K562 (cell line): ENCODE data around the gene MYO16. TPM values are rescaled to one million over a fixed set of nuclear protein-coding genes. Genes with fewer than 3 reads are reported as not detected.

ENCODE experiments used
- ATAC-seq: fragments of 200-7000 bp; cut with Tn5 transposase; 3 replicates; pipeline ENCODE4 v1.9.1; 2020; ENCODE audit warnings: moderate library complexity
- BruUV-seq: library from RNA; stranded (reverse); fragments of 400-500 nt; replicated peaks from 2 replicates; lab custom pipeline; 2021; lab: Mats Ljungman, UMichigan
- CTCF ChIA-PET: fragments of 300-600 bp; formaldehyde crosslinking; extraction: SDS; loops from one replicate; lab custom pipeline; 2021; ENCODE audit warnings: low intra/inter-chr PET ratio; lab: Yijun Ruan, JAX
- POLR2A ChIA-PET: fragments of 300-600, 350-650 bp; sonication (Branson Sonifier 250); formaldehyde crosslinking; extraction: SDS; loops from one replicate; lab custom pipeline; 2021; ENCODE audit warnings: antibody characterized with exemption, inconsistent platforms; lab: Yijun Ruan, JAX
- DNase-seq, 4 experiments: peaks; one replicate each; pipeline versions ENCODE4 v3.0.0 to v3.0.0-alpha.2; 2011 to 2018; ENCODE audit warnings: low spot score in 3 of 4, mixed read lengths in 3 of 4; ENCODE audit errors: extremely low read depth in 1 of 4
- FAIRE-seq: peaks from 2 replicates; lab custom pipeline; 2011; peaks lifted over from hg19 to GRCh38; lab: Jason Lieb, UNC
- H2AFZ ChIP-seq: 2 replicates; pipeline ENCODE4 v1.6.0; 2011; ENCODE audit warnings: low read depth, low read length, control low read depth, inconsistent platforms
- H3K27ac ChIP-seq: fragments of 200-600 bp; 3 replicates; pipeline ENCODE4 v1.8.0; 2011; ENCODE audit warnings: low read depth, mild to moderate bottlenecking, control low read depth, inconsistent platforms, low read length, moderate library complexity, mixed read lengths; ENCODE audit errors: extremely low read depth
- H3K27me3 ChIP-seq, 2 experiments: fragments of 300-600 bp in 1 of 2; 2 replicates in 1 of 2; 3 replicates in 1 of 2; pipeline versions ENCODE4 v1.6.0 to v1.8.0; 2011; ENCODE audit warnings: inconsistent platforms in 2 of 2, low read length in 2 of 2, mild to moderate bottlenecking in 1 of 2, mixed read lengths in 1 of 2, moderate library complexity in 1 of 2; ENCODE audit not compliant: control insufficient read depth in 2 of 2, insufficient read depth in 2 of 2
- H3K36me3 ChIP-seq: fragments of 300-600 bp; 3 replicates; pipeline ENCODE4 v1.8.0; 2011; ENCODE audit warnings: mild to moderate bottlenecking, low read length, inconsistent platforms; ENCODE audit not compliant: control insufficient read depth, insufficient read depth
- H3K4me1 ChIP-seq, 2 experiments: fragments of 200-600 bp in 1 of 2; replicated peaks in 1 of 2; 2 replicates in 1 of 2; 3 replicates in 1 of 2; pipeline versions ENCODE4 v1.5.1 to v1.8.0; 2011; ENCODE audit warnings: inconsistent platforms in 2 of 2, low read length in 2 of 2, mild to moderate bottlenecking in 1 of 2, mixed read lengths in 1 of 2, moderate library complexity in 1 of 2; ENCODE audit not compliant: control insufficient read depth in 2 of 2, insufficient read depth in 2 of 2
- H3K4me2 ChIP-seq: 2 replicates; pipeline ENCODE4 v1.6.1; 2011; ENCODE audit warnings: low read length, control low read depth, inconsistent platforms, mixed read lengths; ENCODE audit not compliant: insufficient read depth
- H3K4me3 ChIP-seq: fragments of 200-600 bp; sonication (generic), shearing (Covaris generic); 2 replicates; pipeline ENCODE4 v1.5.1; 2016; ENCODE audit warnings: control low read depth, inconsistent platforms
- H3K79me2 ChIP-seq: fragments of 200-600 bp; 3 replicates; pipeline ENCODE4 v1.8.0; 2011; ENCODE audit warnings: low read length, inconsistent platforms; ENCODE audit not compliant: control insufficient read depth, insufficient read depth
- H3K9ac ChIP-seq, 2 experiments: 2 replicates each; pipeline versions ENCODE4 v1.6.0 to v1.6.1; 2011; ENCODE audit warnings: low read depth in 2 of 2, low read length in 2 of 2, control low read depth in 1 of 2, inconsistent platforms in 1 of 2, mild to moderate bottlenecking in 1 of 2, mixed read lengths in 1 of 2; ENCODE audit not compliant: insufficient read depth in 1 of 2
- H3K9me1 ChIP-seq: one replicate; pipeline ENCODE4 v1.6.0; 2011; ENCODE audit warnings: inconsistent platforms, mild to moderate bottlenecking, low read length, moderate library complexity; ENCODE audit not compliant: control insufficient read depth, insufficient read depth
- H3K9me3 ChIP-seq: replicated peaks from 2 replicates; pipeline ENCODE4 v1.5.1; 2011; ENCODE audit warnings: low read depth, low read length, inconsistent platforms; ENCODE audit not compliant: control insufficient read depth, insufficient read depth
- H4K20me1 ChIP-seq: replicated peaks from 2 replicates; pipeline ENCODE4 v1.6.1; 2011; ENCODE audit warnings: low read length, inconsistent platforms, mixed read lengths; ENCODE audit not compliant: control insufficient read depth, insufficient read depth
- NR2C2 ChIP-seq, 2 experiments: fragments of 200-800 bp in 1 of 2; sonication (Bioruptor generic) in 1 of 2; sonication (generic) in 1 of 2; formaldehyde crosslinking in 1 of 2; IDR thresholded peaks; 2 replicates each; pipeline versions ENCODE4 v1.6.1 to v1.8.0; 2016 to 2022; ENCODE audit warnings: mild to moderate bottlenecking in 1 of 2, missing compliant biosample characterization in 1 of 2, missing genetic modification characterization in 1 of 2, missing genetic modification reagents in 1 of 2
- ZBTB40 ChIP-seq, 2 experiments: fragments of 450-650 bp in 1 of 2; sonication (generic) in 1 of 2; formaldehyde crosslinking in 1 of 2; IDR thresholded peaks; 2 replicates each; pipeline versions ENCODE4 v1.7.1 to v1.9.0; 2016 to 2022; ENCODE audit warnings: inconsistent platforms in 1 of 2, mild to moderate bottlenecking in 1 of 2, missing genetic modification reagents in 1 of 2
- in situ Hi-C: fragments of 300-500 bp; cut with MboI; formaldehyde crosslinking; loops from 4 replicates; pipeline ENCODE4 v1.15.0; 2018; ENCODE audit warnings: inconsistent platforms, mixed read lengths
- intact Hi-C: fragments of 100-400 bp; cut with micrococcal nuclease; formaldehyde crosslinking; loops from 2 replicates; pipeline ENCODE4 v1.14.2; 2022
- polyA plus RNA-seq, 8 experiments: library from polyadenylated mRNA; depleted of rRNA in 4 of 8; stranded (reverse) in 5 of 8; unstranded in 3 of 8; fragments of >200 nt; fragmentation: Nextera tagmentation in 2 of 8; fragmentation: Illumina TruSeq in 1 of 8; extraction: Ambion mirVana in 2 of 8; extraction: Trizol in 1 of 8; gene quantifications; 2 replicates each; pipeline versions ENCODE4 v1.2.1 to v1.2.3, GENCODE V29; 2011 to 2014; ENCODE audit warnings: inconsistent platforms in 1 of 8, missing spikeins in 1 of 8
- total RNA-seq, 7 experiments: library from RNA; depleted of rRNA in 6 of 7; stranded (reverse); fragments of >200 nt in 6 of 7; fragmentation: Illumina TruSeq in 2 of 7; extraction: Trizol in 2 of 7; gene quantifications; 2 replicates each; pipeline versions ENCODE4 v1.2.1 to v1.2.3, GENCODE V29; 2011 to 2021; ENCODE audit warnings: low replicate concordance in 1 of 7

Gene MYO16
- total and polyA plus RNA-seq, 9 of the 15 experiments (the other 6 are each of a cell fraction or from before 2014, with no cell fraction given) = 4.3 to 45.7 (median 12.1) TPM

GRCh38 chr13:109055850-109056249 is 426.4 kb downstream of the MYO16 start:
- ChIA-PET POLR2A (no interaction called here), CTCF (no interaction called here)
- no peak overlapping the region for H3K4me3 ChIP-seq
- H3K79me2 ChIP-seq = no peaks in the 10 kb centered on the region
- H3K27me3 ChIP-seq = no peaks in the 10 kb centered on the region
- H3K9me3 ChIP-seq = no peaks in the 10 kb centered on the region
- in situ Hi-C loops = no loop called here
- no peaks in the 10 kb centered on the region for H4K20me1 ChIP-seq
- peak; percentile 79 for TF ChIP-seq ZBTB40 (IDR thresholded peaks at IDR 0.05)
- no peak for TF ChIP-seq ZBTB40 (CRISPR knock-in tag; IDR thresholded peaks at IDR 0.05)
- no peak for TF ChIP-seq NR2C2 (CRISPR knock-in tag; IDR thresholded peaks at IDR 0.05)
- no peak for TF ChIP-seq NR2C2 (tag; IDR thresholded peaks at IDR 0.05)
- FAIRE-seq = no peak
- ATAC-seq = no peak
- no TSS peak for BruUV-seq
- H2AFZ ChIP-seq = no peak overlapping the region
- no peak overlapping the region for H3K27ac ChIP-seq
- DNase-seq = no peak
- no peak overlapping the region for H3K4me2 ChIP-seq
- no peaks in the 10 kb centered on the region for H3K36me3 ChIP-seq
- H3K9me1 ChIP-seq = no peaks in the 10 kb centered on the region
- H3K4me1 ChIP-seq = no peaks in the 10 kb centered on the region
- intact Hi-C loops = no loop called here
- H3K9ac ChIP-seq = no peak overlapping the region
